Right atrium auricular region (tissue), 2 donors: ENCODE data around the gene FTHL17. TPM values are rescaled to one million over a fixed set of nuclear protein-coding genes. Genes with fewer than 3 reads are reported as not detected.

Experiments
- DNase-seq: peaks from one replicate; pipeline ENCODE4 v3.0.0-alpha.2; 2019; ENCODE audit warnings: low spot score
- H3K27ac ChIP-seq, 2 donors: fragments of 200-600 bp; sonication (generic); 1 replicate in 1 of 2; 2 replicates in 1 of 2; pipeline ENCODE4 v1.5.1; 2016 to 2019
- H3K27me3 ChIP-seq, 2 donors: fragments of 200-600 bp; sonication (generic); one replicate each; pipeline versions ENCODE4 v1.5.1 to v1.6.0; 2017 to 2019
- H3K36me3 ChIP-seq: fragments of 200-600 bp; sonication (generic); one replicate; pipeline ENCODE4 v1.5.1; 2016
- H3K4me1 ChIP-seq, 2 donors: fragments of 200-600 bp; sonication (generic); one replicate each; pipeline versions ENCODE4 v1.5.1 to v1.6.0; 2017 to 2019
- H3K4me3 ChIP-seq, 2 donors: fragments of 200-600 bp; sonication (generic); 1 replicate in 1 of 2; 2 replicates in 1 of 2; pipeline ENCODE4 v1.5.1; 2017 to 2019; ENCODE audit warnings: mild to moderate bottlenecking in 1 of 2, moderate library complexity in 1 of 2
- H3K9me3 ChIP-seq, 2 donors: fragments of 200-600 bp; sonication (generic); one replicate each; pipeline ENCODE4 v1.5.1; 2019
- total RNA-seq, 2 donors: library from RNA; depleted of rRNA; stranded (reverse); fragments of >200 nt; gene quantifications; one replicate each; pipeline ENCODE4 v1.1.0, GENCODE V29; 2016
- TF ChIP-seq, protein P1 (sequence below), 2 donors: fragments of 200-600 bp; sonication (generic); IDR thresholded peaks; one replicate each; pipeline ENCODE4 v1.5.1; 2019; ENCODE audit warnings: antibody characterized with exemption in 2 of 2

FTHL17 gene
- total RNA-seq, 2 donors from 2014 or later = not detected

DNA sequence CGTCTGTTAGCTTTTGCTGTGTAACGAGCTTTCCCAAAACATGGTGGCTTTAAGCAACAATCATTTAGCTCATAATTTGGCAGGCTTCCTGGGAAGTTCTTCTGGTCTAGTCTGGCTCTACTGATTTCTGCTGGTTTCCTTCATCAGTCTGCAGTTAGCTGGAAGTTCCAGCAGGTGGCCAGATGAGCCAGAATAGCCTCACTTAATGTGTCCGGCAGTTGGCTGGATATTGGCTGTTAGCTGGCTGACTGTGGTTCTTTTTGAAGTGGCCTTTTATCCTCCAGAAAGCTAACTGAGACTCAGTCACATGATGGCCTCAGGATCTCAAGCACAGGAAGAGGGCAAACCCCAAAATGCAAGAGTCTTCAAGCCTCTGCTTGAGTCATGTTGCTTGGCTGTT, 34.9 kb downstream of the FTHL17 start:
- DNase-seq = no peak
- Histone ChIP-seq H3K9me3 (no peaks in the 10 kb centered on the region), H3K36me3 (no peaks in the 10 kb centered on the region), H3K27me3 (no peaks in the 10 kb centered on the region), H3K4me3 (no peak overlapping the region), H3K27ac (no peak overlapping the region), H3K4me1 (no peaks in the 10 kb centered on the region)
- TF ChIP-seq, protein P1, sequence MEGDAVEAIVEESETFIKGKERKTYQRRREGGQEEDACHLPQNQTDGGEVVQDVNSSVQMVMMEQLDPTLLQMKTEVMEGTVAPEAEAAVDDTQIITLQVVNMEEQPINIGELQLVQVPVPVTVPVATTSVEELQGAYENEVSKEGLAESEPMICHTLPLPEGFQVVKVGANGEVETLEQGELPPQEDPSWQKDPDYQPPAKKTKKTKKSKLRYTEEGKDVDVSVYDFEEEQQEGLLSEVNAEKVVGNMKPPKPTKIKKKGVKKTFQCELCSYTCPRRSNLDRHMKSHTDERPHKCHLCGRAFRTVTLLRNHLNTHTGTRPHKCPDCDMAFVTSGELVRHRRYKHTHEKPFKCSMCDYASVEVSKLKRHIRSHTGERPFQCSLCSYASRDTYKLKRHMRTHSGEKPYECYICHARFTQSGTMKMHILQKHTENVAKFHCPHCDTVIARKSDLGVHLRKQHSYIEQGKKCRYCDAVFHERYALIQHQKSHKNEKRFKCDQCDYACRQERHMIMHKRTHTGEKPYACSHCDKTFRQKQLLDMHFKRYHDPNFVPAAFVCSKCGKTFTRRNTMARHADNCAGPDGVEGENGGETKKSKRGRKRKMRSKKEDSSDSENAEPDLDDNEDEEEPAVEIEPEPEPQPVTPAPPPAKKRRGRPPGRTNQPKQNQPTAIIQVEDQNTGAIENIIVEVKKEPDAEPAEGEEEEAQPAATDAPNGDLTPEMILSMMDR (IDR thresholded peaks at IDR 0.05) = peak; percentile 50 to 71

DNA sequence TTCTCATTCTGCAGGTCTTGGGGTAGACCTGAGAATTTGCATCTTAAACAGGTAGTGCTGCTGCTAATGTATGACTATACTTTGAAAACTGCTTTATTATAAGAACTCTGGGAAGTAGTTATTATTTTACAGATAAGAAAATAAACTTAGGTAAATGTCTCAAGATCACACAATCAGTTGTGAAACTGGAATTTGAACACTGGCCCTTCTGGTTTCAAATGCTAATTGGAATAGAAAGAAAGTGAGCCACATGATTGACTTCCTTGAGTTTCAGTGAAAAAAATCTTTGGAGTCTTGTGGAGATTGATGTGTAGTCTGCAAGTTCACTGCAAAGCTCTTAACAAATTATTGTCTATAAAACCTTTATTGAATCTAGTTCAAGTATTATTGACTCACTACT, 44.5 kb downstream of the FTHL17 start:
- Histone ChIP-seq H3K4me3 (no peak overlapping the region), H3K27me3 (no peaks in the 10 kb centered on the region), H3K27ac (no peak overlapping the region), H3K4me1 (no peaks in the 10 kb centered on the region), H3K9me3 (no peaks in the 10 kb centered on the region), H3K36me3 (no peaks in the 10 kb centered on the region)
- DNase-seq = no peak
- TF ChIP-seq, protein P1 (IDR thresholded peaks at IDR 0.05) = no peak

DNA sequence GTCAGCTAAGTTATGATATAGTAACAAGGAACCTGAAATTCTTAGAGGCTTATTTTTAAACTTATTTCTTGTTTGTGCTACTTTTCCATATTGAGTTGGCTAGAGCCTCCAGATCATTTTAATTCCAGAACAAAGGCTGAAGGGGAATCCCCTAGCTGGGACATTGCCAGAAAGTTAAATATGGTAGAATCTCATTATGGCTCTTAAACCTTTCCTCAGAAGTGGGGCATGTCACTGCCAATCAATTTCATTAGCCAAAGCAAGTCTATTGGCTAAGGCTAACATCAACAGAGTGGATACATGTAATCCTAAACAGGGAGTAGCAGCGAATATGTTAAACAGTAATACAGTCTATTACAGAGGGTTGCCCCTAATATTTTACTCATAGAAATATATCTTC, 47.0 kb downstream of the FTHL17 start:
- Histone ChIP-seq H3K27me3 (no peaks in the 10 kb centered on the region), H3K36me3 (no peaks in the 10 kb centered on the region), H3K4me1 (no peaks in the 10 kb centered on the region), H3K4me3 (no peak overlapping the region), H3K9me3 (no peaks in the 10 kb centered on the region), H3K27ac (no peak overlapping the region)
- TF ChIP-seq, protein P1 (IDR thresholded peaks at IDR 0.05) = no peak
- no peak for DNase-seq

DNA sequence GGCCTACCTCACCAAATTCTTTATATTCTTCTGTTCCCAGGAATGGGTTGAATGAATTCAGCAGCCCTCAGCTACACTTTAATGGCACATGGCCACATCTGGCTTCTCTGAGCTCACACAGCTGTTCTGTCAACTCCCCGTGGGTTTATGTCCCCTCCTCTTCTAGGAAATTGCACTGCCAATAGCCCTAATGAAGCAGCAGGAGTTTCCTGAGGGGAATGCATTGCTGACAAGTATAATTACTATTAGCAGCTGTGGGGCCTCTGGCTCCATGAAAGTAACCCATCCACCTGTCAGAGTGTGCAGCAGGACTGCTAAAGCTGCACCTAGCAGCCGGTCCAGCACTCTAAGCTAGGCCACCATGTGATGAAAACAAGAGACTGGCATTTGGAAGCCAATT, 50.3 kb downstream of the FTHL17 start:
- Histone ChIP-seq H3K4me3 (no peak overlapping the region), H3K27me3 (no peaks in the 10 kb centered on the region), H3K36me3 (no peaks in the 10 kb centered on the region), H3K27ac (no peak overlapping the region), H3K4me1 (no peaks in the 10 kb centered on the region), H3K9me3 (no peaks in the 10 kb centered on the region)
- DNase-seq = no peak
- TF ChIP-seq, protein P1 (IDR thresholded peaks at IDR 0.05) = no peak

Other genes with a start within 250 kb of the FTHL17 start
- 10 to 100 TPM; 18.4 to 32.4 TPM for gene TAB3, start 182.8 kb downstream of the FTHL17 start, total RNA-seq